Sigmoid colon (tissue), 7 donors: ENCODE results near the gene MGRN1. TPM values are rescaled to one million over a fixed set of nuclear protein-coding genes. Genes with fewer than 3 reads are reported as not detected.

ENCODE experiments used
- DNase-seq: peaks from one replicate; pipeline ENCODE4 v3.0.0-alpha.2; 2019
- H3K27ac ChIP-seq, 4 donors: fragments of 200-600 bp; sonication (generic); one replicate each; pipeline ENCODE4 v1.5.1; 2016 to 2019; ENCODE audit warnings: mild to moderate bottlenecking in 1 of 4
- H3K27me3 ChIP-seq, 3 donors: fragments of 200-600 bp; sonication (generic); one replicate each; pipeline ENCODE4 v1.5.1; 2019; ENCODE audit warnings: mild to moderate bottlenecking in 1 of 3
- H3K36me3 ChIP-seq, 4 donors: fragments of 200-600 bp; sonication (generic); one replicate each; pipeline ENCODE4 v1.5.1; 2016 to 2019
- H3K4me1 ChIP-seq, 4 donors: fragments of 200-600 bp; sonication (generic); one replicate each; pipeline ENCODE4 v1.5.1; 2017 to 2019
- H3K4me3 ChIP-seq, 4 donors: fragments of 200-600 bp; sonication (generic); one replicate each; pipeline ENCODE4 v1.5.1; 2017 to 2019; ENCODE audit warnings: mild to moderate bottlenecking in 2 of 4, moderate library complexity in 1 of 4
- H3K9me3 ChIP-seq, 4 donors: fragments of 200-600 bp in 3 of 4; sonication (generic) in 3 of 4; one replicate each; pipeline versions ENCODE4 v1.5.1 to v1.6.1; 2013 to 2019
- EP300 ChIP-seq, 4 donors: sonication (generic); formaldehyde crosslinking; IDR thresholded peaks; one replicate each; pipeline ENCODE4 v1.6.1; 2017; ENCODE audit warnings: antibody characterized with exemption in 4 of 4
- POLR2A ChIP-seq, 2 donors: fragments of 450-650 bp; IDR thresholded peaks; one replicate each; pipeline ENCODE4 v1.6.1; 2016; ENCODE audit warnings: antibody characterized with exemption in 2 of 2, mild to moderate bottlenecking in 2 of 2, moderate library complexity in 2 of 2
- POLR2AphosphoS5 ChIP-seq, 4 donors: sonication (generic); formaldehyde crosslinking; IDR thresholded peaks; one replicate each; pipeline ENCODE4 v1.6.1; 2017; ENCODE audit warnings: antibody characterized with exemption in 4 of 4
- WGBS, 2 donors: extraction: QIAGEN DNeasy Blood & Tissue Kit; methylation state at CpG; one replicate each; pipeline ENCODE4 v1.1.7; 2013; 5-methylcytosine and 5-hydroxymethylcytosine counted together
- intact Hi-C: fragments of 100-400 bp; cut with DNase I; formaldehyde crosslinking; loops from one replicate; pipeline ENCODE4 v1.15.1; 2023
- polyA plus RNA-seq, 3 donors: library from polyadenylated mRNA; stranded (reverse); fragments of 200-250 nt; gene quantifications; one replicate each; pipeline ENCODE4 v1.2.3, GENCODE V29; 2013
- total RNA-seq, 4 donors: library from RNA; depleted of rRNA; stranded (reverse); fragments of >200 nt; gene quantifications; one replicate each; pipeline ENCODE4 v1.1.0, GENCODE V29; 2016
- TF ChIP-seq, protein P1 (sequence below), 4 experiments: fragments of 450-650 bp in 3 of 4; fragments of 200-600 bp in 1 of 4; IDR thresholded peaks; one replicate each; pipeline ENCODE4 v1.5.1; 2016 to 2019; ENCODE audit warnings: antibody characterized with exemption in 4 of 4, mild to moderate bottlenecking in 3 of 4, moderate library complexity in 2 of 4
- donor health status: healthy with polysubstance abuse.
- donor health status: Bipolar disorder and iron deficiency.
- donor health status: healthy.

Gene MGRN1
- total and polyA plus RNA-seq, 7 donors = 16.8 to 37.9 (median 28.2) TPM

DNA sequence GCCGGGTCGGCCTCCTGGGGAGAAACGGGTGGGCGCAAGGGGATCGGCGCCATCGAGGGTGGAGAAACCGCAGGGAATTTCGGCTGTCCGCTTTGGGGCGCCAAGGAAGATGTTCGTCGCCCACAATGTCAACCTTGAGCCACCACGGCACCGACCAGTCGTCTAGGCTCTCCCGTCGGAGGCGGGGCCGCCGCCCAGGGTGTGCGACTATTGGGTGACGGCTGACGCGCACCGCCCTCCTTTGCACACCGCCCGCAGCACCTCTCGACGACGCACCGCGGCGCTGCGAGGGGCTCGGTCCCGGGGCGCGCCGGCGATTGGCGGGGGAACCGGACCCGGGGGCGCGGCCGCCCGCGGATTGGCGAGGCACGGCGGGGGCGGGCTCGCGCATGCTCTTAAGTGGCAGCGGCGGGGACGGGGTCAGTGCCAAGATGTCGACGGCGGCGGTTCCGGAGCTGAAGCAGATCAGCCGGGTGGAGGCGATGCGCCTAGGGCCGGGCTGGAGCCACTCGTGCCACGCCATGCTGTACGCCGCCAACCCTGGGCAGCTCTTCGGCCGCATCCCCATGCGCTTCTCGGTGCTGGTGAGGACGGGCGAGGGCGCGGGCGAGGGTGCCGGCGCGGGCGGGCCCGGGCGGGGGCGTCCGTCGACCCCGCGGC is 68.8 kb downstream of the MGRN1 start, which contains the start of gene NUDT16L1:
NUDT16L1 (plus strand) TSS at position 267 of the 660 bp plus-strand sequence; CDS start at position 432, 165 bp downstream.
- Histone ChIP-seq H3K4me3 (peak within 1 kb of the TSS; percentile 74 to 93 (median 88)), H3K36me3 (peaks cover 3 to 45% (median 17%) of the 10 kb centered on the region in 4 donors), H3K9me3 (no peaks in the 10 kb centered on the region), H3K4me1 (peaks cover 0 to 38% (median 32%) of the 10 kb centered on the region in 4 donors), H3K27me3 (no peaks in the 10 kb centered on the region), H3K27ac (peak within 1 kb of the TSS; percentile 88 to 93 (median 91))
- peak; percentile 27 to 30 for TF ChIP-seq POLR2A (IDR thresholded peaks at IDR 0.05)
- TF ChIP-seq, protein P1, sequence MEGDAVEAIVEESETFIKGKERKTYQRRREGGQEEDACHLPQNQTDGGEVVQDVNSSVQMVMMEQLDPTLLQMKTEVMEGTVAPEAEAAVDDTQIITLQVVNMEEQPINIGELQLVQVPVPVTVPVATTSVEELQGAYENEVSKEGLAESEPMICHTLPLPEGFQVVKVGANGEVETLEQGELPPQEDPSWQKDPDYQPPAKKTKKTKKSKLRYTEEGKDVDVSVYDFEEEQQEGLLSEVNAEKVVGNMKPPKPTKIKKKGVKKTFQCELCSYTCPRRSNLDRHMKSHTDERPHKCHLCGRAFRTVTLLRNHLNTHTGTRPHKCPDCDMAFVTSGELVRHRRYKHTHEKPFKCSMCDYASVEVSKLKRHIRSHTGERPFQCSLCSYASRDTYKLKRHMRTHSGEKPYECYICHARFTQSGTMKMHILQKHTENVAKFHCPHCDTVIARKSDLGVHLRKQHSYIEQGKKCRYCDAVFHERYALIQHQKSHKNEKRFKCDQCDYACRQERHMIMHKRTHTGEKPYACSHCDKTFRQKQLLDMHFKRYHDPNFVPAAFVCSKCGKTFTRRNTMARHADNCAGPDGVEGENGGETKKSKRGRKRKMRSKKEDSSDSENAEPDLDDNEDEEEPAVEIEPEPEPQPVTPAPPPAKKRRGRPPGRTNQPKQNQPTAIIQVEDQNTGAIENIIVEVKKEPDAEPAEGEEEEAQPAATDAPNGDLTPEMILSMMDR (IDR thresholded peaks at IDR 0.05) = no peak
- no peak for TF ChIP-seq EP300 (IDR thresholded peaks at IDR 0.05)
- peak; percentile 67 to 92 (median 82) for TF ChIP-seq POLR2AphosphoS5 (IDR thresholded peaks at IDR 0.05)
- intact Hi-C loops = loop anchor here (2.0 kb wide), 2 partner anchors 41 to 77 kb away; partner anchors contain the start of genes ANKS3 and DNAAF8
- WGBS, 2 donors = 0% methylated on average over 91 of the region's 91 CpGs
- peak; percentile 98 for DNase-seq

DNA sequence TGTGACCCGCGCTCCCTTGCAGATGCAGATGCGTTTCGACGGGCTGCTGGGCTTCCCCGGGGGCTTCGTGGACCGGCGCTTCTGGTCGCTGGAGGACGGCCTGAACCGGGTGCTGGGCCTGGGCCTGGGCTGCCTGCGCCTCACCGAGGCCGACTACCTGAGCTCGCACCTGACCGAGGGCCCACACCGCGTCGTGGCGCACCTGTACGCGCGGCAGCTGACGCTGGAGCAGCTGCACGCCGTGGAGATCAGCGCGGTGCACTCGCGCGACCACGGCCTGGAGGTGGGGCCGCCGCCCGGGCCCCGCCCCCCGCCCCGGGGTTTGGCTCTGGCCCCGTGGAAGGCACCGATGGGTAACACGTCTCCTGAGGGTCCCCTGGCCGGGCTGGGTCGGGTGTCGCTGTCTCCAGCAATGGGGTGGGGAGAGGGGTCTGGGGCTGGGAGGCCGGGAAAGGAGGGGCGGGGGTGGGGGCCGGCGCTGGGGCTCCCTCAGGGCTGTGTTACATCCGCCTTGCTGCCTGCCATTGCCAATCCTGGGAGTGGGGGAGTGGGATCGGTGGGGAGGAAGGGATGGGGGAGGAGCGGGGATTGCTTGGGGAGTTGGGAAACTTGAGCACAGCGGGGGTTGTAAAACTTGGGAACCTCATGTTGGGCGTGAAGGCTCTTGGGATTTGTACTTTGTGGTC is 69.5 kb downstream of the MGRN1 start:
- peaks cover 0 to 38% (median 32%) of the 10 kb centered on the region in 4 donors for H3K4me1 ChIP-seq
- H3K9me3 ChIP-seq = no peaks in the 10 kb centered on the region
- TF ChIP-seq POLR2A (IDR thresholded peaks at IDR 0.05) (no peak), EP300 (IDR thresholded peaks at IDR 0.05) (no peak), POLR2AphosphoS5 (IDR thresholded peaks at IDR 0.05) (no peak)
- TF ChIP-seq, protein P1 (IDR thresholded peaks at IDR 0.05) = no peak
- intact Hi-C loops = loop anchor here (2.0 kb wide), 2 partner anchors 41 to 77 kb away; partner anchors contain the start of genes ANKS3 and DNAAF8
- peaks cover 6 to 45% (median 20%) of the 10 kb centered on the region in 4 donors for H3K36me3 ChIP-seq
- peak overlapping the region; percentile 74 to 93 (median 88) for H3K4me3 ChIP-seq
- 1 to 2% methylated on average over 54 of the region's 54 CpGs for WGBS, 2 donors
- H3K27ac ChIP-seq = peak overlapping the region; percentile 88 to 93 (median 91)
- DNase-seq = peak; percentile 81
- H3K27me3 ChIP-seq = no peaks in the 10 kb centered on the region

DNA sequence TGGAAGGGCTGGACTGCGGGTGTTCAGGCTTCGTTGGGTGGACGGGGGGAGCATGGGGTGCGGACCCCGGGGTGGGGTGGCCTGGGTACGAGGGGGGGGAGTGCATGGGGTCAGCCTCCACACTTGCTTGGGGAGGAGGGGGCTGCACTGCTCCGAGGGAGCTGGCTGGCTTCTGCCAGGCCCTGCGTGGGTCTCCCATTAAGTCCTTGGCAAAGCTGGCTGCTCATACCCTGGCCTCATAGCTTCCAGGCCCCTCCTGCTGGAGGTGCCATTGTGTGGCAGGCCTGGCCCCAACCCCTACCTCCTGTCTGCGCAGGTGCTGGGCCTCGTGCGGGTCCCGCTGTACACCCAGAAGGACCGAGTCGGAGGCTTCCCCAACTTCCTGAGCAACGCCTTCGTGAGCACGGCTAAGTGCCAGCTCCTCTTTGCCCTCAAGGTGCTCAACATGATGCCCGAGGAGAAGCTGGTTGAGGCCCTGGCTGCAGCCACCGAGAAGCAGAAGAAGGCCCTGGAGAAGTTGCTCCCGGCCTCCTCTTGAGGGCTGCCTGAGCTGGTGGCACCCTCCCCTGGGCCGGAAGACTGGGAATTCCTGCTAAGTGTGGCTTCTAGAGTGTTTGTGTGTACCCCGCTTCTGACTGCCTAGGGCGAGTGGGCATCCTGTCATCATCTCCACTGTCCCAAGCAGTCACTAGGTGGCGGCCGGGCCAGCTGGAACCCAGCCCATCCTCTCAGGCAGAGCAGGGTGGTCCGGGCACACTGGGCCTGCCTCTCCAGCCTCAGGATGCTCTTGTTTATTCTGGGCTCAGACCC is 70.2 kb downstream of the MGRN1 start:
- peaks cover 0 to 38% (median 32%) of the 10 kb centered on the region in 4 donors for H3K4me1 ChIP-seq
- H3K36me3 ChIP-seq = peaks cover 13 to 45% (median 22%) of the 10 kb centered on the region in 4 donors
- peak; percentile 74 for DNase-seq
- no peaks in the 10 kb centered on the region for H3K27me3 ChIP-seq
- intact Hi-C loops = no loop called here
- no peaks in the 10 kb centered on the region for H3K9me3 ChIP-seq
- TF ChIP-seq, protein P1 (IDR thresholded peaks at IDR 0.05) = no peak
- TF ChIP-seq POLR2AphosphoS5 (IDR thresholded peaks at IDR 0.05) = peak in 1 of 4 donors; percentile 19
- 52 to 63% methylated on average over 26 of the region's 26 CpGs for WGBS, 2 donors
- peak overlapping the region in 3 of 4 donors; percentile 85 to 93 (median 92) for H3K4me3 ChIP-seq
- peak overlapping the region; percentile 88 to 93 (median 91) for H3K27ac ChIP-seq

DNA sequence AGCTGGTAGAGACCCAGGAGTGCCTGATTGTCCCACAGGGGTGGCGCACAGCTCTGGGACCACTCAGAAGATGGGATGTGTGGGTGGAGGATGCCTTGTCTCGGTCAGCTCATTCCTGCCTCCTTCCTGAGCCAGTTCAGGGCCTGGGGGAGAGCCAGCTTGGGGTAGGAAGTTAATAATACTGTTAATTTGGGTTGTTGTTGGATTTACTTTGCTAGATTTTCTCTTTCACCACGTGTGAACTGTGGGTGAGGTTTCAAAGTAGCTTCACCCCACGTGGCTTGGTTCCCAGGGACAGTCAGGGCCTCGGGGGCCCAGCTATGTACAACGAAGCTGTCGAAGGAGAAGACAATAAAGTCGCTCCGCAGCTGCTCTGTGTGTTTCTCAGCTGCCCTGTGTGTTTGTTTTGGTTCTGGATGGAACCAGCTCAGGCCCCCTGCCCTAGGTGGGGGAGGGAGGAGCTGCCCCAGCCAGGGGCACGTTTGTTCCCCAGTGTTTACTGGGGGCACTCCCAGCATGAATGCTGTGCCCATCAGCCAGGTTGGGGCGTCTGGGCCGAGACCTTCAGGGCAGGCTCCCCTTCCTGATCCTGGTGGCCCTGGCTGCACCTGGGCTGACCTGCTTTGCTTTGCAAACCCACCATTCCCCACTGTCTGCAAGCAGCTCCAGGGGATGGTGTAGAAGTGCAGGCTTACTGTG is 71.0 kb downstream of the MGRN1 start:
- 49 to 65% methylated on average over 12 of the region's 12 CpGs for WGBS, 2 donors
- H3K4me1 ChIP-seq = peaks cover 0 to 38% (median 32%) of the 10 kb centered on the region in 4 donors
- H3K36me3 ChIP-seq = peaks cover 19 to 53% (median 27%) of the 10 kb centered on the region in 4 donors
- intact Hi-C loops = no loop called here
- no peaks in the 10 kb centered on the region for H3K27me3 ChIP-seq
- peak overlapping the region; percentile 88 to 93 (median 91) for H3K27ac ChIP-seq
- no peak for DNase-seq
- no peak for TF ChIP-seq POLR2AphosphoS5 (IDR thresholded peaks at IDR 0.05)
- no peak for TF ChIP-seq POLR2A (IDR thresholded peaks at IDR 0.05)
- TF ChIP-seq, protein P1 (IDR thresholded peaks at IDR 0.05) = no peak
- no peak for TF ChIP-seq EP300 (IDR thresholded peaks at IDR 0.05)
- no peaks in the 10 kb centered on the region for H3K9me3 ChIP-seq
- H3K4me3 ChIP-seq = no peak overlapping the region
